ENCODE measurements around the gene CUL9. TPM values are rescaled to one million over a fixed set of nuclear protein-coding genes. Genes with fewer than 3 reads are reported as not detected.
"Not testable (repeated sequence)": the region's sequence is repeated elsewhere in the genome, so short reads cannot be mapped to it uniquely, and the experiment has no call there.

CUL9 gene
- 38.9 and 42.2 TPM in 2 replicates for total RNA-seq

DNA sequence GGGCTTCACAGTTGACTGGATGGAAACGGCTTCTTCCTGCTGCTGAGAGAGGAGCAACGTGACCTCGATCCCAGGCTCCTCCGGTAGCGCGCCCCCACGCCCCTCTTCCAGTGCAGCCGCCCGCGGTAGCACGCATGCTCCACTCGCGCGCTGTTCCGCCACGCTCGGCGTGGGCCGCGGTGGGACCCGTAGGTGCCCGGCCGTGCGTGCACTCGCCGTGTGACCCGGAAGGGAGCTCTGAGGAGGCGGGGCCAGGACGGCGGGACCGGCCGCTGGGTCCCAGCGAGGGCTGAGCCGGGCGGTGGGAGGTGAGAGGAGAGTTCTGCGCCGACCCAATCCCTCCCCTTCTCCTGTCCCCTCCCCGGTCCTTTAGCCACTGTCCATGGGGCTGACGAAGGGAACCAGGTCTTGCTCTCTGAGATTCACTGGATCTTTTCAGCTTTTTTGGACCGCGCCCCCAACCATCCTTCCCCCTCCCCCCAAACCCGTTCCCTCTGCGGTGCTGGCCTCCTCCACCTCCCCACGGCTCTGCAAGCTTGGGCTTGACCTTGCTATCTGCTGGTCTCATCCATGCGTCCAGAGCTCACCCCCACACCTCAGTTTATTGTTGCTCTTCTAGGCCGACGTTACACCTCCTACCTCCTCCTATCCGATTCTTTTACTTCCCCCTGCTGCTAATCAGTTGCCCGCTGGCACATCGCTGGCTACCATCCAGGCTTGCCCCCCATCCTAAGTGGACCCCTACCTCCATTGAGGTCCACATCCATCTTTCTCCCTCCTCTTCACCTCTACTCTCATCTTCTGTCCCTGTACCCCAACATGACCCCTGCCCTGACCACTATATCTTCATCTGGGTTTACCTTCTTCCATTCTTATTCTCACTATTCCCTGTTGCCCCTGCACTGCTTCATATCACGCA lies at the start of gene CUL9:
Gene CUL9 (plus strand): TSS at position 255 of the 919 bp plus-strand sequence. CDS start 2,115 bp downstream, outside the sequence.
- Mint-ChIP-seq H3K36me3 (ENCODE audit: low read depth) (peaks cover 41% of the 10 kb centered on the region), H3K4me1 (ENCODE audit: low read depth) (peaks cover 48% of the 10 kb centered on the region), H3K9me3 (no peaks in the 10 kb centered on the region), H3K27ac (peak within 1 kb of the TSS; percentile 91), H3K27me3 (ENCODE audit: insufficient read depth) (no peaks in the 10 kb centered on the region), H3K4me3 (peak within 1 kb of the TSS; percentile 95)
- intact Hi-C loops (cut with micrococcal nuclease), result loop anchor here (1.0 kb wide), 2 partner anchors 8 to 42 kb away; no protein-coding TSS in a partner anchor
- DNase-seq (ENCODE audit: low spot score), result peak; percentile 83

DNA sequence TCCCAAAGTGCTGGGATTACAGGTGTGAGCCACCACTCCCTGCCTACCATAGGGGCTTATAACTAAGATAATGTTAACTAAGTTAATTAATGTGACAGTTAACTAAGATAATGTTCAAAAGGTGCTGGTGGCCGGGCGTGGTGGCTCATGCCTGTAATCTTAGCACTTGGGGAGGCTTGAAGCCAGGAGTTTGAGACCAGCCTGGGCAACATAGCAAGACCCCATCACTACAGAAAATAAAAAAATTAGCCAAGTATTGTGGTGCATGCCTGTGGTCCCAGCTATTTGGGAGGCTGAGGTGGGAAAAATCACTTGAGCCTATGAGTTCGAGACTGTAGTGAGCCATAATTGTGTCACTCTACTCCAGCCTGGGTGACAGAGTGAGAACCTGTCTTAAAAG lies 43.7 kb upstream of the CUL9 start:
- Mint-ChIP-seq H3K36me3 (ENCODE audit: low read depth) (no peaks in the 10 kb centered on the region), H3K4me3 (no peak overlapping the region), H3K9me3 (no peaks in the 10 kb centered on the region), H3K4me1 (ENCODE audit: low read depth) (no peaks in the 10 kb centered on the region), H3K27ac (no peak overlapping the region), H3K27me3 (ENCODE audit: insufficient read depth) (no peaks in the 10 kb centered on the region)
- intact Hi-C loops (cut with micrococcal nuclease), result no loop called here
- DNase-seq (ENCODE audit: low spot score), result no peak

DNA sequence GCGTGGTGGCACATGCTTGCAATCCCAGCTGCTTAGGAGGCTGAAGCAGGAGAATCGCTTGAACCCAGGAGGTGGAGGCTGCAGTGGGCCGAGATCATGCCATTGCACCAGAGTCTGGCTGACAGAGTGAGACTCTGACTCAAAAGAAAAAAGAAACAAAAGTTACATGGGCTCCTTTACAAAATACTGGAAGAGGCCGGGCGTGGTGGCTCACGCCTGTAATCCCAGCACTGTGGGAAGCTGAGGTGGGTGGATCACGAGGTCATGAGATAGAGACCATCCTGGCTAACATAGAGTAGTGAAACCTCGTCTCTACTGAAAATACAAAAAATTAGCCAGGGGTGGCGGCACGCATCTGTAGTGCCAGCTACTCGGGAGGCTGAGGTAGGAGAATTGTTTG lies 42.0 kb upstream of the CUL9 start:
- H3K27ac Mint-ChIP-seq; DNase-seq (ENCODE audit: low spot score); H3K4me3 Mint-ChIP-seq; H3K9me3 Mint-ChIP-seq; H3K4me1 Mint-ChIP-seq (ENCODE audit: low read depth); H3K36me3 Mint-ChIP-seq (ENCODE audit: low read depth); H3K27me3 Mint-ChIP-seq (ENCODE audit: insufficient read depth): not testable (repeated sequence)
- intact Hi-C loops (cut with micrococcal nuclease), result loop anchor here (5.0 kb wide), 1 partner anchor 38 kb away; no protein-coding TSS in a partner anchor

DNA sequence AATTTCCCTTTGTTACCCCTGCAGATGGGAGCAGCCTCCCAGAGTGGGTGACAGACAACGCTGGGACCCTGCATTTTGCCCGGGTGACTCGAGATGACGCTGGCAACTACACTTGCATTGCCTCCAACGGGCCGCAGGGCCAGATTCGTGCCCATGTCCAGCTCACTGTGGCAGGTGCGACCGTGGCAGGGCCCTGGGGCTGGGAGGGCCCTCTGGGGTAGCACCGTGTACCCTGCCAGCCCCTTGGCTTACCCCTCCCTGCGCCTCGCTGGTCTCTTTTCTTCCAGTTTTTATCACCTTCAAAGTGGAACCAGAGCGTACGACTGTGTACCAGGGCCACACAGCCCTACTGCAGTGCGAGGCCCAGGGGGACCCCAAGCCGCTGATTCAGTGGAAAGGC lies 40.4 kb upstream of the CUL9 start:
- DNase-seq (ENCODE audit: low spot score), result no peak
- intact Hi-C loops (cut with micrococcal nuclease), result loop anchor here (5.0 kb wide), 1 partner anchor 39 kb away; no protein-coding TSS in a partner anchor
- Mint-ChIP-seq H3K27me3 (ENCODE audit: insufficient read depth) (no peaks in the 10 kb centered on the region), H3K36me3 (ENCODE audit: low read depth) (no peaks in the 10 kb centered on the region), H3K4me3 (no peak overlapping the region), H3K27ac (no peak overlapping the region), H3K9me3 (no peaks in the 10 kb centered on the region), H3K4me1 (ENCODE audit: low read depth) (no peaks in the 10 kb centered on the region)

DNA sequence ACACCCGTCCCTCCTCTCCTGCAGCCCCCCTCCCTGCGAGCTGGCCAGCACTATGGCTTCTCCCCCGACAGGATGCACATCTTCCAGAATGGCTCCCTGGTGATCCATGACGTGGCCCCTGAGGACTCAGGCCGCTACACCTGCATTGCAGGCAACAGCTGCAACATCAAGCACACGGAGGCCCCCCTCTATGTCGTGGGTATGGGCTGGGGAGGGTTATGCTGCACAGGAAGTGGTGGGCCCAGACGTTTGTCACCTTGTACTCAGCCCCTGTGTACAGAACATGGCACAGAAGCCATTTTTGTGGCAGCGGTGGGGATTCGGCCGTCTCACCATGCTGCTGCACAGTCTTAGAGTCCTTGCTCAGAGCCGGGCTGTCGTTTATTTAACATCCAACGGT lies 39.9 kb upstream of the CUL9 start:
- Mint-ChIP-seq H3K36me3 (ENCODE audit: low read depth) (no peaks in the 10 kb centered on the region), H3K4me3 (no peak overlapping the region), H3K27me3 (ENCODE audit: insufficient read depth) (no peaks in the 10 kb centered on the region), H3K9me3 (no peaks in the 10 kb centered on the region), H3K27ac (no peak overlapping the region), H3K4me1 (ENCODE audit: low read depth) (no peaks in the 10 kb centered on the region)
- intact Hi-C loops (cut with micrococcal nuclease), result loop anchor here (5.0 kb wide), 1 partner anchor 40 kb away; no protein-coding TSS in a partner anchor
- DNase-seq (ENCODE audit: low spot score), result no peak

DNA sequence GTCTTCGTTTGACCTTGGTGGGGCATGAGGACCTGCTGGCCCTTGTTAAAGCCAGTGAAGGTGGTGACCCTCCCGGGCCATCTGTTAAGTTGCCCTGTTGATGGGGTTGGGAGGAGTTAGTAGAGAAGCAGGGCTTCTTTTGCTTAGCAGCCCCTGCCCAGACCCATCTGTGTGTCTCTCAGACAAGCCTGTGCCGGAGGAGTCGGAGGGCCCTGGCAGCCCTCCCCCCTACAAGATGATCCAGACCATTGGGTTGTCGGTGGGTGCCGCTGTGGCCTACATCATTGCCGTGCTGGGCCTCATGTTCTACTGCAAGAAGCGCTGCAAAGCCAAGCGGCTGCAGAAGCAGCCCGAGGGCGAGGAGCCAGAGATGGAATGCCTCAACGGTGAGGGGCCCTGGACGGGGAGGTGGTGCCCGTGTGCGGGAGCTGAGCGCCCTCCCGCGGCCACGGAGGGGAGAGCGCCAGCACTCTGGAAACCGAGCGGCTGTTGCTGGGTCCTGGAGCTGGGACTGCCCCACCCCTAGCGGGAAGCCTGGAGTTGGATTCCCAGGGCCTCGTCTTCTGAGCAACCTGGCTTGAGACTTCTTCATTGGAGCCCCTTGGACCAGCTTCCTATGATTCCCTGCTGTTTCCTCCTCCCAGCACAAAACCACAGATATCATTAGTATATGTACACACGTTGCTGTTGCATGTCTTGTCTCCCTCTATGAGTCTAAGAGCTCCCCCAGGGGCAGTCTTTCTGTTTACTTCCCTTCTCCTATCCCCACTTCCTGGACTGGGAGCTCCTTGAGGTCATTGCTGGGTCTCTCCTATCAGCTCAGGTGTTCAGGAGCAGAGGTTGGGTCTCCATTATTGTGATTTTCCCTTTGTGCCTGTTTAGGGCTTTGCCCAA lies 38.5 kb upstream of the CUL9 start:
- peak; percentile 63 for DNase-seq (ENCODE audit: low spot score)
- intact Hi-C loops (cut with micrococcal nuclease), result loop anchor here (1.0 to 5.0 kb wide), 5 partner anchors 41 to 242 kb away; no protein-coding TSS in a partner anchor
- no peaks in the 10 kb centered on the region for H3K9me3 Mint-ChIP-seq
- H3K4me3 Mint-ChIP-seq, result no peak overlapping the region
- H3K27ac Mint-ChIP-seq, result peak overlapping the region; percentile 14
- no peaks in the 10 kb centered on the region for H3K4me1 Mint-ChIP-seq (ENCODE audit: low read depth)
- H3K36me3 Mint-ChIP-seq (ENCODE audit: low read depth), result no peaks in the 10 kb centered on the region
- no peaks in the 10 kb centered on the region for H3K27me3 Mint-ChIP-seq (ENCODE audit: insufficient read depth)

DNA sequence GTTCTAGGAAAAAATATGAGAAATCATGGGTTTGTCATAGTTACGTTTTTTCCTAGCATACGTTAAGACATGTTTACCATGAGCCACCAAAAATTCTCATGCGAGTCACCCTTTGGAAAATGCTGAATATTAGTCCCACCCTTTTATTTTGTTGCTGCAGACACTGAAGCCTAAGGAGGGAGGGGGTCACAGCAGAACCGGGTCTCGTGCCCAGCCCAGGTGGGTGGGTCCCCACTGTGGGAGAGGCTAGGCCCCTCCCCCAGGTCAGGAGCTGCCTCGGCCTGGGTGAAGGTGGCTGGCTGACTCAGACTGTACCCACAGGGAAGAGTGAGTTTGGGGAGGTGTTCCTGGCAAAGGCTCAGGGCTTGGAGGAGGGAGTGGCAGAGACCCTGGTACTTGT lies 37.1 kb upstream of the CUL9 start:
- Mint-ChIP-seq H3K27ac (no peak overlapping the region), H3K4me3 (no peak overlapping the region), H3K27me3 (ENCODE audit: insufficient read depth) (no peaks in the 10 kb centered on the region), H3K36me3 (ENCODE audit: low read depth) (no peaks in the 10 kb centered on the region), H3K4me1 (ENCODE audit: low read depth) (no peaks in the 10 kb centered on the region), H3K9me3 (no peaks in the 10 kb centered on the region)
- intact Hi-C loops (cut with micrococcal nuclease), result loop anchor here (5.0 kb wide), 1 partner anchor 43 kb away; no protein-coding TSS in a partner anchor
- DNase-seq (ENCODE audit: low spot score), result no peak

DNA sequence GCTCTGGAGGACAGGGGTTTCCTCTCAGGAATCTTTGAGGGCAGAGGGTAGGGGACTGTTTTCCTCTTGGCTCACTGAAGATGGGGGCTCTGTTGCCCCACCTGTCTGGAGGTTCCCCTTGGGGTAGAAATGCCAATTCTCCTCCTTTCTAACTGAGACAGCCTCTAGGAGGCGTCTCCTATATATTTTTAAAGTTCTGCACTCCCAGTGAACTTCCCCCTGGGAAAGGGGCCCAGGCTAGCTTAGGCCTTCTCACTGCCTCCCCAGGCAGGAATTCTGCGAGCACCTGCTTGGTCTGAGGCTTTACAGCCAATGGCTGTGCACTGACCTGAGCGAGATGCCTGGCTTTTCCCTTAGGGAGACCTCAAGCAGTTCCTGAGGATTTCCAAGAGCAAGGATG lies 35.7 kb upstream of the CUL9 start:
- Mint-ChIP-seq H3K9me3 (no peaks in the 10 kb centered on the region), H3K4me1 (ENCODE audit: low read depth) (no peaks in the 10 kb centered on the region), H3K27ac (no peak overlapping the region), H3K4me3 (no peak overlapping the region), H3K36me3 (ENCODE audit: low read depth) (no peaks in the 10 kb centered on the region), H3K27me3 (ENCODE audit: insufficient read depth) (no peaks in the 10 kb centered on the region)
- intact Hi-C loops (cut with micrococcal nuclease), result no loop called here
- DNase-seq (ENCODE audit: low spot score), result no peak

DNA sequence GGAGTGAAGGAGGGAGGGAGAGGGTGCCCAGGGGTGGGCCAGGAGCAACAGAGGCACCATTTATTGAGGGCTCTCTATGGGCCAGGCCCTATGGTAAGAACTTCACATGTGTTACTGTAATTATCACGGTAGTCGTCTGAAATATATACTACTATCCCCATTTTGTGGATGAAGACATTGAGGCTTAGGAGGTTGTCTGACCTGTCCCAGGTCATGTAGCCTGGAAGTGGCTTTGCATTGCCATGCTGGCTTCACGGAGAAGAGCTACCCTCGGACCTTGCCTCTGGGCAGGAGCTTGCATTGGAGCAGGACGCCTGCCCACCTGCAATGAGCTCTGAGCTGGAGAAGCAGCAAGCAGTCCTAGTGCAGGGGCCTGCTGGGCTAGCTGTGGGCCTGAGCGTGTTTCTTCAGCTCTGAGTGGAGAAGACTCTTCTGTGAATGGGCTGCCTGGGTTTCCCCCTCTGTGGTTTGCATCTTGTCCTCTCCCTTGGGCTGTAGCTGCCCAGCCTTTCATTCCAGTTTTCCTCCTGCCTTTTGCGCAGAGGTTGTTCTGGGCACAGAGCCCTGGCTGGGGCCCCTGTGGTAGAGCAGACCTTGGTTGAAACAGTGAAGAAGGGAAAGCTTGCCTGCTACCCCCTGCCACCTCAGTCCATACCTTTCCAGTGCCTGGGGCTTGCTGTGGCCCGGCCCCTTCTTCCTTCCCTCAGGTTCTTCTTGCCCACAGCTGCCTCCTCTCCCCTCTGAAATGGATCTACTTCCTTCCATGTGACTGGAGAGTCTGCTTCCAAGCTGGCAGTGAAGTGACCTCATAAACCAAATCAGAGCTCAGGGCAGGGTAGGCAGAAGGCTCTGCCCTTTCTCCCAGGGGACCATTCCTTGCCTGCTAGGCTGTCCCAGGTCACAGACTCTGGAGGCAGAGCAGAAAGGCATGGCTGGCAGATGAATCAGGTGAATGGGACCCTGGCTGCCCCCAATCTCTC lies 35.0 kb upstream of the CUL9 start:
- Mint-ChIP-seq H3K4me1 (ENCODE audit: low read depth) (no peaks in the 10 kb centered on the region), H3K27me3 (ENCODE audit: insufficient read depth) (no peaks in the 10 kb centered on the region), H3K27ac (no peak overlapping the region), H3K4me3 (no peak overlapping the region), H3K9me3 (no peaks in the 10 kb centered on the region), H3K36me3 (ENCODE audit: low read depth) (no peaks in the 10 kb centered on the region)
- intact Hi-C loops (cut with micrococcal nuclease), result no loop called here
- DNase-seq (ENCODE audit: low spot score), result no peak

DNA sequence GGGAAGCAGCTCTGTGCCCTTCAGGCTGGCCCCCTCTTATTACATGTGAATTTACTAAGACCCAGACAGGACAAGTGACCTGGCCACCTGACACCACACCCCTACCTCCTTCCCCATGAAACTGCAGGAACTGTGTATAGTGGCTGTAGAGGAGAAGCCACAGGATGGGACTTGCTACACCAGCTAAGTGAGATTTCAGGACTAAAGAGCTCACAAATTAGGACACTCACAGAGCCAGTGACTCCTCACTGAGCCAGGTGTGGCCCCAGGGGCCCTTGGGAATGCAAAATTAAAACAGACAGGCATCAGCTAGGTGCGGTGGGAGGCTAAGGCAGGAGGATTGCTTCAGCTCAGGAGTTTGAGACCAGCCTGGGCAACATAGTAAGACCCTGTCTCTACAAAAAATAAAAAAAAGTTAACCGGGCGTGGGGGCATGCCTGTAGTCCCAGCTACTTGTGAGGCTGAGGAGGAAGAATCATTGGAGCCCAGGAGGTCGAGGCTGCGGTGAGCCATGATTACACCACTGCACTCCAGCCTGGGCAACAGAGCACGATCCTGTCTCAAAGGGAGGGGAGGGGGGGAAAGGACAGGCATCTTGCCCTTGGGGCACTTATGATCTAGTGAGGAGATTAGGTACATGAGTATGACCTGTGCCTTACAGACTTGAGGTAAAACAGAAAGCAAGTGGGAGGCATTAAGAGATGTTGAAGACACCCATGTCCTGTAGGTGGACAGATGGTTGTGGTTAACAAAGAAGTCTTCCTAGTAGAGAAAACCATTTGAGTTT lies 34.1 kb upstream of the CUL9 start:
- H3K9me3 Mint-ChIP-seq, result no peaks in the 10 kb centered on the region
- no peaks in the 10 kb centered on the region for H3K4me1 Mint-ChIP-seq (ENCODE audit: low read depth)
- DNase-seq (ENCODE audit: low spot score), result no peak
- H3K27me3 Mint-ChIP-seq (ENCODE audit: insufficient read depth), result no peaks in the 10 kb centered on the region
- intact Hi-C loops (cut with micrococcal nuclease), result no loop called here
- no peak overlapping the region for H3K27ac Mint-ChIP-seq
- H3K4me3 Mint-ChIP-seq, result no peak overlapping the region
- no peaks in the 10 kb centered on the region for H3K36me3 Mint-ChIP-seq (ENCODE audit: low read depth)

DNA sequence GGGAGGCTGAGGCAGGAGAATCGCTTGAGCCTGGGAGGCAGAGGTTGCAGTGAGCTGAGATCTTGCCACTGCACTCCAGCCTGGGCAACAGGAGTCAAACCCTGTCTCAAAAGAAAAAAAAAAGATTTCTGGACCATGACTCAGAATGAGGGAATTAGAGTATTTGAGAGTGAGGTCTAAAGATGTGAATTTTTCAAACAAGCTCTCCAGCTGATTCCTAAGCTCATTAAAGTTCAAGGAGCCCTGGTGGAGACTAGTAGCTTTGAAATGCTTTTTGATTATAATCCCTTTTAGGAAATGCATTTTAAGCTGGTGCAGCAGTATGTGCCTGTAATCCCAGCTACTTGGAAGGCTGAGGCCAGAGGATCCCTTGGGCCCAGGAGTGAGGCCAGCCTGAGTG lies 32.7 kb upstream of the CUL9 start:
- H3K4me1 Mint-ChIP-seq (ENCODE audit: low read depth), result no peaks in the 10 kb centered on the region
- no peak for DNase-seq (ENCODE audit: low spot score)
- H3K9me3 Mint-ChIP-seq, result no peaks in the 10 kb centered on the region
- H3K27ac Mint-ChIP-seq, result no peak overlapping the region
- no peaks in the 10 kb centered on the region for H3K27me3 Mint-ChIP-seq (ENCODE audit: insufficient read depth)
- intact Hi-C loops (cut with micrococcal nuclease), result no loop called here
- H3K36me3 Mint-ChIP-seq (ENCODE audit: low read depth), result no peaks in the 10 kb centered on the region
- no peak overlapping the region for H3K4me3 Mint-ChIP-seq

All from activated T-helper 1 cell treated with anti-CD3 and anti-CD28 coated beads, Interleukin-12 subunit alpha, Interleukin-12 subunit beta, Interleukin-2, Interleukin-4 antibody, amounts not matched to agents 30 ng/mL and 10 ng/mL and 1 ng/mL, durations not matched to agents 14 hours and 24 hours and 36 hours (primary cell).